GM19328 (cell line): ENCODE data around the gene ACOT6.
"Not testable (repeated sequence)": the region's sequence is repeated elsewhere in the genome, so short reads cannot be mapped to it uniquely, and the experiment has no call there.

Source experiments
- ATAC-seq: cut with Tn5 transposase; IDR thresholded peaks from one replicate; pipeline ENCODE4 v1.9.1; 2021; ENCODE audit warnings: mild to moderate bottlenecking, moderate library complexity; ENCODE audit not compliant: unreplicated experiment

Gene ACOT6

DNA sequence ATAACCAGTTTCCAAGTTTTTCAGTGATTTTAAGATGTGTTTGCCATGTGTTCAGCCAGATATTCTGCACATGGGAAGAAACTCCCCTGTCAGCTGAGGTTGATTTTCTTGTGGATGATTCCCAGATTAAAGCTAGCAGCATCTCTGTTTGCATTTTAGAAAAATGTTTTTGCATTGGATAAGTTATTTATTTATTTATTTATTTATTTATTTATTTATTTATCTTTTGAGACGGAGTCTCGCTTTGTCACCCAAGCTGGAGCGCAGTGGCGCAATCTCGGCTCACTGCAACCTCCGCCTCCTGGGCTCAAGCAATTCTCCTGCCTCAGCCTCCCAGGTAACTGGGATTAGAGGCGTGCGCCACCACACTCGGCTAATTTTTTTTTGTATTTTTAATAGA lies 17.8 kb upstream of the ACOT6 start:
- ATAC-seq = no peak

GRCh38 chr14:73599499-73599898 lies 12.8 kb upstream of the ACOT6 start:
- no peak for ATAC-seq

DNA sequence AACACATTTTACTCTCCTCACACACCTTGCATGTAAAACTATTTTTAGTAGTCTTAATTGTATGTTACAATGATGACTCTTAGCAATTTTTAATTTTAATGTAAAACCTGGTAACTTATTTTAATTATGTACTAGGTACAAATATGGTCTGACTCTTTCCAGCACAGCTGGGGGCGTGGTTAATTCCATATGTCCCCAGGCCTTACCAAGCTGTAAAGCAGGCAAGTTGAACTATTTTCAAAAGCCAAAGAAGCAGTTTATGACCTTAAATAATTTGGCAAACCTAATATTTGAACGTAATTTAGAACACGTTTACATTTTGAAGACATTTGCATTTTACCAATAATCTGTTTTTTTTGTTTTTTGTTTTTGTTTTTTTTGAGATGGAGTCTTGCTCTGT lies 9.3 kb upstream of the ACOT6 start:
- no peak for ATAC-seq

- no peak for ATAC-seq
Observed at GRCh38 chr14:73606271-73606670, 6.0 kb upstream of the ACOT6 start.

DNA sequence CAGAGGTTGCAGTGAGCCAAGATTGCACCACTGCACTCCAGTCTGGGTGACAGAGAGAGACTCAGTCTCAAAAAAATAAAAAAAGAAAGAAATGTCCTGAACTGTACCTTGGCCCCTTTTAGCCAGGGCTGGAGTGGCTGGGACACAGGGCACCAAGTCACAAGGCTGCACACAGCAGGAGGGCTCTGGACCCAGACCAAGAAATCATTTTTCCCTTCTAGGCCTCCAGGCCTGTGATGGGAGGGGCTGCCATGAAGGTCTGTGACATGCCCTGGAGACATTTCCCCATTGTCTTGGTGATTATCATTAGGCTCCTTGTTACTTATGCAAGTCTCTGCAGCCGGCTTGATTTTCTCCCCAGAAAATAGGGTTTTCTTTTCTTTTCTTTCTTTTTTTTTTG lies 5.1 kb upstream of the ACOT6 start:
- no peak for ATAC-seq

DNA sequence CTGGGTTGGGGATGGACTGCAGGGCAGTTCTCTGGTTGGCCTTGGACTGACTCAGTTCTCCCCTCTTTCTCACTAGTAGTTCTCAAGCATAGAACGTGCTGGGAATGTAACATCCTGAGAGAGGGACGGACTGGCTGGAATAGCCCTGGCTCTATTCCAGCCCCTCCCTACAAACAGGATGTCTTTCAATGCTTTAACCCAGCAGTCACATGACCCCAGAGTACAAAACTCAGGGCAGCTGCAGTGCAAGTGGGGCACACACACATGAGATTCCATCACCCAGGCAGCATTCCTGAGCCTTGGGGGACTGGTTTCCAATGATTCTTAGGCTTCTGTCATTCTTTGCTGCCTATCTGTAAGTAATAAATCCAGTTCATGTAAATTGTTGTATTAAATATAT lies 1.6 kb upstream of the ACOT6 start:
- no peak for ATAC-seq

DNA sequence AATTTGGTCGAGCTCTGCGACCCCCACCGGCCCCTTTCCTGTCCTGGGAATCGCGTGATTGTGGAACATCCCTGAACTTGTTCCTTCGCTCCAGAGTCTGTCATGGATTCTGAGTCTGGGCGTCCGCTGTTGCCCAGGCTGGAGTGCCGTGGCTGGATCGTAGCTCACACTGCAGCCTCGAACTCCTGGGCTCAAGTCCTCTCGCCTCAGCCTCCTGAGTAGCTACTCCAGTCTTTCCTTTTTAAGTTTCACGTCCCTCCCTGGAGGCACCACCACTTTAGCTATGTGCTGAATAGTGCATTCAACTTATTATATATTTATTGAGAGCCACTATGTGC lies 698 bp downstream of the ACOT6 start:
- ATAC-seq = no peak

- ATAC-seq = no peak
Observed at GRCh38 chr14:73613419-73613963, 1.2 kb downstream of the ACOT6 start.

- no peak for ATAC-seq
Observed at GRCh38 chr14:73616831-73617230, 4.5 kb downstream of the ACOT6 start.

GRCh38 chr14:73619524-73619923 lies 7.2 kb downstream of the ACOT6 start:
- ATAC-seq = no peak

GRCh38 chr14:73620268-73620667 lies 8.0 kb downstream of the ACOT6 start:
- ATAC-seq = no peak

DNA sequence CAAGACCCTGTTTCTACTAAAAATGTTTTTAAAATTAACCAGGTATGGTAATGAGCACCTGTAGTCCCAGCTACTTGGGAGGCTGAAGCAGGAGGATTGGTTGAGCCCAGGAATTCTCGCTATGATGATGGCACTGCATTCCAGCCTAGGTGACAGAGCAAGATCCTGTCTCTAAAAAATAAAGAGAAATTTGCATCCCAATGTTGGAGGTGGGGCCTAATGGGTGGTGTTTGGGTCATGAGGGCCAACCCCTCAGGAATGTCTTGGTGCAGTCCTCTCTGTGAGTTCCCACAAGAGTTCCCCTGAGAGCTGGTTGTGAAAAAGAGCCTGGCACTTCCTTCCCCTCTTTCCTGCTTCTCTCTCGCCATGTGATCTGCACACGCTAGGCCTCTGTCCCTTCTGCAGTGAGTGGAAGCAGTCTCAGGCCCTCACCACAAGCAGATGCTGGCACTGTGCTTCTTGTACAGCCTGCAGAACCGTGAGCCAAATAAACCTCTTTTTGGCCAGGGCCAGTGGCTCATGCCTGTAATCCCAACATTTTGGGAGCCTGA lies 11.3 kb downstream of the ACOT6 start:
- ATAC-seq = no peak

DNA sequence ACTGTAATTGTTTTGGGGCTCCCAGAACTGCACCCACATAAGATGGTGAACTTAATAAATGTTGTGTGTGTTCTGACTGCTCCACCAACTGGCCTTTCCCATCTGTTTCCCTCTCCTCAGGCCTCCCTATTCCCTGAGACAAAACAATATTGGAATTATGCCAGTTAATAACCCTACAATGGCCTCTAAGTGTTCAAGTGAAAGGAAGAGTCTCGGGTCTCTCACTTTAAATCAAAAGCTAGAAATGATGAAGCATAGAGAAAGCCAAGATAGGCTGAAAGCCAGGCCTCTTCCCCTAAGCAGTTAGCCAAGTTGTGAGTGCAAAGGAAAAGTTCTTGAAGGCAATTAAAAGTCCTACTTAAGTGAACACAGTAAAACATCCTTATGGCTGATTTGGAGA lies 13.4 kb downstream of the ACOT6 start:
- ATAC-seq = no peak

DNA sequence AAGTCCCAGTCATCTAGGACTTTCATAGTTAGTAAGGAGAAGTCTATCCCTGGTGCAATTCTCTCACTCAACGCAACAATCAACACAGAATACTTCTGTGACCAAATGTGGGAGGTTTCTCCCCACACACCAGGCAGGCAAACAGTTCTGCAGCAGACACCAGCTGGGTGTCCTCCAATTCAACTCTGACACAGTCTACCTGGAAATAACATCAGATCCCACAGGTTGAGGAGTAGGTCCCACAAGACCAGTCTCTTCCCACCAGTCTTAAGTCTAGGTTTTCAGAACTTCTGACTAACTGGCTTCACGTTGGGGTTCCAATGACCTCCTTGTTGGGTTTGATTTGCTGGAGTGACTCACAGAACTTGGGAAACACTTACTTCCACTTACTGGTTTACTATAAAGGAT lies 14.8 kb downstream of the ACOT6 start:
- ATAC-seq = no peak

DNA sequence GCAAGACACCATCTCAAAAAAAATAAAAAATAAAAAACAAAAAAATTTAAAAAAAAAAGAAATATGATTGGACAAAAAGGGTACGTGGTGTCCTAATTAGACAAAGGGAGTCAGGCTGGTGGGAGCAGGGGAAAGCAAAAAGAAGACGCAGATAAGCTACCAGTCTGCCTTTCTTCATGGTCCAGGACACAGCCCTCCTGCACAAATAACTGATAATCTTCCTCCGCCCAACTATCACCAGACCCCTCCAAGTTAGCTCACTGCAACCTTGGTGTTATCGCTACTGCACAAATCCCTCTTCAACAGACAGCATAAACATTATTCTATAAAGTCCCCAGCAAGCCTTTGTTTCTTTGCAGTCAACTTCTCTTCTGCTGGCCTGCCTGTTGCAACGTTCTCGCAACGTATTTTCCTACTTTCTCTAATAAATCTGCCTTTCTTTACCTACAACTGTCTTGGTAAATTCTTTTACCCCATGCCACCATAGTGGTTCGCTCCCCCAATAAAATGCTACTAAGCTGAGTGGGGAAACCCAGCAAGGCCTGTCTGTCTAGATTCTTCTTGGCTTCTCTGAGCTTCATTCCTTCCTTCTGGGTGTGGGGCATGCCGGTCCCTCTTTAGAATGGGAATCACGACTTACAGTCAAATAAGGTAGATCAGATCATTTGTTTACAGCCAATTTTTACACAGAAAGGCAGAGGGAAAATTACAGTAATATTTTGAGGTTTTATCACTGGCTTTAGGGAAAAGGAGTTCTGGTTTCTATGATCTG lies 17.9 kb downstream of the ACOT6 start:
- ATAC-seq = no peak

GRCh38 chr14:73633116-73634010 lies 21.0 kb downstream of the ACOT6 start:
- no peak for ATAC-seq

GRCh38 chr14:73634011-73634833 lies 21.9 kb downstream of the ACOT6 start:
- no peak for ATAC-seq

GRCh38 chr14:73636355-73636754 lies 24.0 kb downstream of the ACOT6 start:
- ATAC-seq = not testable (repeated sequence)

DNA sequence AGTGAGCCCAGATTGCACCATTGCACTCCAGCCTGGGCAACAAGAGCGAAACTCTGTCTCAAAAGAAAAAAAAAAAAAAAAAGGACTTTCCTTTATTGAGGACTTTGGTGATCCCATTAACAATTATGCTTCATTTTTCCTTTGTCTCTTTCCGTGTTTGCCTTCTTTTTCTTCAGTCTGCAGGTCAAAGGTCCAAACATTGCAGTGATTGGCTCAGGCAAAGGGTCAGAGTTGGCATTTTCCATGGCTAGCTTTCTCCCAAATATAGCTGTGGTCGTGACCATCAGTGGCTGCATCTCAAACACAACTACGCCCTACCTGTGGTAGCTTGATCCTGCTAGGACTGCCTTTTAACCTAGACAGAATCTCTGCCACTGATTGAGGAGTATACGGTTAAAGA lies 25.5 kb downstream of the ACOT6 start:
- ATAC-seq = no peak

DNA sequence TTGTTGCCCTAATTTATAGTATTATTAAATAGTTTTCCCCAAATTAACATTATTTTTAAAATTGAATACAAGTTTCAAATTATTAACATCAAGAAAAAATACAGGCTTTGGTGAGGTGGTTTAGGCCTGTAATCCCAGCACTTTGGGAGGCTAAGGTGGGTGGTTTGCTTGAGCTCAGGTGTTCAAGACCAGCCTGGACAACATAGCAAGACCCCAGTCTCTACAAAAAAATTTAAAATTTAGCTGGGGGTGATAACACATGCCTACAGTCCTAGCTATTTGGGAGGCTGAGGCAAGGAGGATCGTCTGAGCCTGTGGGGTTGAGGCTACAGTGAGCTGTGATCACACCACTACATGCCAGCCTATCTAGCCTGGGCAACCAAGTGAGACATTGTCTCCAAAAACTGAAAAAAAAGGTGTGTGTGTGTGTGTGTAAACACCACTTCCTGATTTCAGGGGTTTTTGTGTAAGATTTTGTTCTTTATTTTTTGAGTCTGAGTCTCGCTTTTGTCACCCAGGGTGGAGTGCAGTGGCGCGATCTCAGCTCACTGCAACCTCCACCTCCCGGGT lies 28.6 kb downstream of the ACOT6 start:
- ATAC-seq = no peak
